HG02840 (cell line): Measurements from ENCODE around the gene C6orf47.

Source experiments
- ATAC-seq: cut with Tn5 transposase; IDR thresholded peaks from one replicate; pipeline ENCODE4 v1.9.1; 2021; ENCODE audit warnings: mild to moderate bottlenecking, moderate library complexity, moderate number of reproducible peaks; ENCODE audit not compliant: unreplicated experiment, low FRiP score

The C6orf47 gene

DNA sequence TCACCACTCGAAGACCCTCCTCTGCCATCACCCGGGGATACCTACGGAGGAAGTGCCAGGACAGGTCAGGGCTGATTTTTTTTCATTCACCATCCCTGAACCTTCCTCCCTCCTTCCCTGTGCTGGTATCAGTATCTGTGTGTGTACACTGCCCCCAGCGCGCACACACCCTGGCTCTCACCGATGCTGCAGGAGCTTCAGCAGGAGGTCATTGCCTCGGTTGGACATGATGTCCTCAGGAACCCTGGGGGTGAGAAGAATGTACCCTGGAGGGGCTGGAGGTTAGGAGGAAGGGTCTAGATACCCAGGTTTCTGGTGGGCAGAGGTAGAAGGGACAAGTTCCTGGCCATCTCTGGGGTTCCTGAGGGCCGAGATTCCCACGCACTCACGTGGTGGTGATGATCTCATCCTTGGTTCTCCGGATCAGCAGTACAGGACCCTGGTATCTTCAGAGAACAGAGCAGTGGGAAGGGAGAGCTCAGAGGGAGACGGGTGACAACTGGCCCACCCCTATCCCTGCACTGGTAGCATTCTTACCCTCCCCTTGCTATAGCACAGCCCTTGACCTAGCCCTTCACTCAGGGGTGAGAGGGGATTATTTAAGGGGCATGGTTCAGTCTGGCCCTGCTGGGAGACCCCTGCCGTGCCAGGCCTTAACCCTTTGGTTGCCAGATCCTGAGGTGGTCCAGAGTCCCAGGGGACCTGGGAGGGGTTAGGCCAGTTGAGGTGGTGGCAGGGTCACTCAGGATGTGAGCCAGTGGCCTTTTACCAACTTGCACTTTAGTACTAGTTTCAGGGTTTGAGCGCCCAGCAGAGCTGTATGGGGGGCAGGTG is 27.5 kb upstream of the C6orf47 start:
- no peak for ATAC-seq

DNA sequence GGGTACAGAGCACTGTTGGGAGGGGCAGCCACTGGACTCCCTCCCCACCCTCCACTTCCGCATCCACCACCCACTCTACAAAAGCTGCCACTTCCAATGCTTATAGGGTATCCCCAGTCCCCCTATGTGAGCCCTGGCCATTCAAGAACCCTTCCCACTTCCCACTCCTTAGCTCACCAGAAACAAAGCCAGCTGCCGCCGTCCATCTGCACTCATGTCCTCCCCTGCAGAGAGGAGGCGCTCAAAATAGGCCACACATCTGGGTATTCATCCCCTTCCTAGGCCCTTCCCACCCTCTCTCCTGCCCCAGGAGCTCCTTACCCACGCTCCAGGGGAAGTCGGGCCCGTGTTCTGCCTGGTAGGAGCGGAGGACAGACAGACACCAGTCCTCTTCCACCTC is 26.7 kb upstream of the C6orf47 start:
- ATAC-seq, result no peak

DNA sequence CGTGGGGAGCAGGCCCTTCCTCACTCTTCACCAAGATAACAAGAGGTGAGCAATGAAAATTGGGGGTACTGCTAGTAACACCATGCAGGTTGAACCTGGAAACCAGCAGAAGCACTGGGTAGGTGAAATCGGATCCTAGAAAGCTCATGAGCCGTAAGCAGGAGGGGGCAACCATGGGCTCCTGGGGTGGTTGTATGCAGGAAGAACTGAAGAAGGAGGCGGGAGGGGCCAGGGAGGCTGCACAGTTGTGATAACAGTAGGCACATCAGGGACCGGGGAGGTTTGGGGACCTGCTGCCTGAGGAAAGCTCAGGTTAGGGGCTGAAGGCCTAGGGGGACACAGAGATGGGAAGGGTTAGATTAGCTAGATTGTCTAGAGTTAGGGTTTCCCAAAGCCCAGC is 25.9 kb upstream of the C6orf47 start:
- no peak for ATAC-seq

DNA sequence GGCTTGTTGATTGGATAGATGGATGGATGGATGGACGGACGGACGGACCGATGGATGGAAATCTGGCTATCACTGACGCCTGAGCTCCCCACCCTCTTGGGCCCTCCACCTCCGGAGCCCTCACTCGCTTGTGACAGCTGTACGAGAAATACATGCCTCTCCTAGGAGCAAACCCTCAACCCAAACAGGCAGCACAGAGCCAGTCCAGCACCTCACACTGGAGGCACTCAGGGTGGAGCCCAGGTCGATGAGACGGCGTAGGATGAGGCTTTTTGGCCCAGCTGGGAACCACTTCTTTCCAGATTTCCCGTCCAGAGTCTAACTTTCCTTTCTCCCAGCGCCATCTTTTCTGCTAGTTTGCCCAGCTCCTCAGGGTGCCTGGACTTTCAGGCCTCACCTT is 23.0 kb upstream of the C6orf47 start:
- no peak for ATAC-seq

DNA sequence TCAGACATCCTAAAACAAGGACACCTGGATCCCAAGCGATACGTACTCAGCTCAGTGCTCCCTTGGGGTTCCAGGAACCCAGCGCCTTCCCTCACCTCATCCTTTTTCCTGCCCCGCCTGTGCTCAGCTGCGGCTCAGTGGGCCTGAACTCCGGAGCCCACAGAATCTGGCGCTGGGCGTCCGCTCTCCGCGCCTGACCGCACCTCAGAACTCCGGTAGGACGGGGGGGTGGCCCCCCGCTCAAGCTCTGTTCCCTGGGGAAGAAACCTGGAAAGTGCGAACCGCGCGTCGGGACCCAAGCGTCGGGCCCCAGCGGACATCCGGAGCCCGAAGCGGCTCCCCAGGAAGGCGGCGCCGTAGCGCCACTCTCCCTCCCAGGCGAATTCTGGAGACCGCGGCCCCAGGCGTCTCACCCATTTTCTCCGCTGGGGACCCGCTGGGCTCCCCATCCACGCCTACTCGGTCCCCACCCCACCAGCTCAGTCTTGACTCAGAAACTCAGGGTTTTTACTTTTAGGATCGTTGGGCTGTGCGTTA is 20.6 kb upstream of the C6orf47 start:
- ATAC-seq, result no peak

DNA sequence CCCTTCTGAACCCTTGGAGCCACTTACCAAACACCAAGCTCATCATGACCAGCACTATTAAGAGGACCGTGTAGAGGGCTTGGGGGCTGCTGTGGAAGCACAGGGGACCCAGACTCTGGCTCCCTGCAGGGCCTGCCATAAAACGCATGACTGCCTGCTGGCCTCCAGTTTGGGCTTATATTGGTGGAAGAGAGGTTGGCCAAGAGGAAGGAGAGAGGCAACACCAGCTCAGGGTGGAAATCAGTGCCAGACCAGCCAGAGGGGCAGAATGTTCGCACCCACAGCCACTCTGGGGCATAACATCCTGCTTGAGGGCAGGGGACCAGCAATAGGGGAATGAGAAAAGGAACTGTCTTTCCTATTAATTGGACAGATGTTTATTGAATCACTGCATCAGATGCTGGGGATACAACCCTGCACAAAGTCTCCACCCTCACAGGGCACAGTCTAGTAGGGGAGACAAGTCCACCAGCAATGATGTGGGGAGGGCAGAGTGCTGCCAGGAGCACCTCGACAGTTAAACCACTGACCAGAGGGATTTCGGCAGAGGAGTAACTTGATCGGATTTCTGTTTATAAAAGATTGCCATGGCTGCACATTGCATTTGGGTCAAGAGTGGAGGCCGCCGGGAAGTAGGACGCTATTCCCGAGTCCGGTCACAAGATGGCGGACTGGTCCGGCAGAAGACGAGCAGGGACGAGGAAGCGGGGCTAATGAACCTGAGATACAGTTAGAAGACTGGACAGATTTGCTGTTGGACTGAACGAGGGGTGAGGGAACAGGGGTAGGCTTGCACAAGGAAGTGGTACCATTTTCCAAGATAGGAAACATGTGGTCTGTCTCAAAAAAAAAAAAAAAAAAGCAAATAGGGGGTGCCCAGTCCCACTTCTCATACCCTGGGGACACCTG is 19.9 kb upstream of the C6orf47 start, which contains the start of gene LY6G5C:
Gene LY6G5C (minus strand): TSS at position 842 of the 909 bp plus-strand sequence. CDS start 694 bp downstream, at position 148.
- ATAC-seq, result no peak

DNA sequence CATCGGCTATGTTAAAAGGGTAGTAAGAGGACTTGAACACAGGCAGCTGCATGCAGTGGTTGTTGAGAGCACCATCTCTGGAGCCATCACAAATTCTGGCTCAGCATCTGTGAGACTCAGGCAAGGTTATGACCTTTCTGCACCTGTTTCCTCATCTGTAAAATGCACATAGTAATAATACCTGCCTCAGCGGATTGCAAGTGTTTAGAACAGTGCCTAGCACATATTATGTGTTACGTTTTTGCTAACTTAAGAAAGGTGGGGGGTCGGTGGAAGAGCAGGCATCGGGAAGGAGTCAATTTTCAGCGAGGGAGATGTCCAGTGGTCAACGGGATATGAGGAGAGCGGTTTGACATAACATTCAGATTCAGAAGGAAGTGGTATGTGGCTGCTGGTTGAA is 17.4 kb upstream of the C6orf47 start:
- ATAC-seq, result no peak

DNA sequence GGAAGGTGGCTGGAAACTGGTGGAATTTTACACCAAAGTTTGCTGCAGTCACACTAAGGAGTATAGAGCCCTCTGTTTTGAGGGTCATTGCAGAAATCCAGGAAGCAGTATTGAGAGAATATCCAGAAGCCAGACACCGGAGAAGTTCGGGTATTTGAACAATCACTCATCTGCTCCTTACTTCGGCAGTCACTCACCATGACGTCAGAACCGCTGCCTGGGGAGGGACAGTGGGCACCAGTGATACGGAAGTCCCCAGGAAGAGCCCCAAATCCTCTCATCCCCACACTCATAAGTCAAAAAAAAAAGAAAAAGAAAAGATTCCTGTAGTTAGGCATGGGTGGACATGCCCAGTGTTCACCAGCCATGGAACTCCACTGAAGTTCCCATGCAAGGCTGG is 16.3 kb upstream of the C6orf47 start:
- ATAC-seq, result no peak

DNA sequence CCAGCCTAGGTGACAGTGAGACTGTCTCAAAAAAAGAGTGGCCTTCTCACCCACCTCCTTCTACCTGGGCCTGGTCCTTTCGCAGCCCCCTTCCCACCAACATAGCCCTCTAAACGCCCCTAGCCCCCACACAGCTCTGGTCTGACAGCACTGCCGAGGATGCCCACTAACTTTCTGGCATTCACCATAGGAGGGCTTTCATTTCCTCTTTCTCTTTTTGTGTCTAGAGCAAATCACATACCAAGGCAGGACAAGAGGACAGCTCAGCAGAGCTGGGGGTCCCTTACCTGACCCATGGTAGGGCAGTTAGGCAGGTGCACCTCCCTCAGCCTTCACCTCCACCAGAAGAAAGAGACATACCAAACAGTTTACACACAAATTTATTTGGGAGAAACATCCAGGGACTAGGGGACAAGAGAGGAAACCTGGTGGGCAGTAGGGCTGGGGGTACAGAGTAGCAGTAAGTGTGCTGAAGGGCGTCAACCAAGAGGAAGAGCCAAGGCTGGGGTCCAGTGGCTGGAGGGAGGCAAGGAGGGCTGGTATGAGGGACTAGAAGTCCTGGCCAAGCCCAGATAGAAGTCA is 15.8 kb upstream of the C6orf47 start:
- ATAC-seq, result no peak

DNA sequence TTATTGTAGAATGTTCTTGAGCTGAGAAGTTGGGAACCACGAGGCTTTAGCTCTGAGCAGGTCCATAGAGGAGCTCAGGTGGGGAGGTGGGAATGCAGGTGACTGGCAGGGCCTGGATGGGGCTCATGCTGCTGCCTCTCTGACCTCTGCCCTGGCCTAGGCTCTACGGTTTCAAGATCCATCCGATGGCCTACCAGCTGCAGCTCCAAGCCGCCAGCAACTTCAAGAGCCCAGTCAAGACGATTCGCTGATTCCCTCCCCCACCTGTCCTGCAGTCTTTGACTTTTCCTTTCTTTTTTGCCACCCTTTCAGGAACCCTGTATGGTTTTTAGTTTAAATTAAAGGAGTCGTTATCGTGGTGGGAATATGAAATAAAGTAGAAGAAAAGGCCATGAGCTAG is 9.1 kb upstream of the C6orf47 start, which contains the start of gene LY6G5B:
Gene LY6G5B (plus strand): TSS at position 301 of the 400 bp plus-strand sequence. CDS start 975 bp downstream, outside the sequence.
- ATAC-seq, result no peak

DNA sequence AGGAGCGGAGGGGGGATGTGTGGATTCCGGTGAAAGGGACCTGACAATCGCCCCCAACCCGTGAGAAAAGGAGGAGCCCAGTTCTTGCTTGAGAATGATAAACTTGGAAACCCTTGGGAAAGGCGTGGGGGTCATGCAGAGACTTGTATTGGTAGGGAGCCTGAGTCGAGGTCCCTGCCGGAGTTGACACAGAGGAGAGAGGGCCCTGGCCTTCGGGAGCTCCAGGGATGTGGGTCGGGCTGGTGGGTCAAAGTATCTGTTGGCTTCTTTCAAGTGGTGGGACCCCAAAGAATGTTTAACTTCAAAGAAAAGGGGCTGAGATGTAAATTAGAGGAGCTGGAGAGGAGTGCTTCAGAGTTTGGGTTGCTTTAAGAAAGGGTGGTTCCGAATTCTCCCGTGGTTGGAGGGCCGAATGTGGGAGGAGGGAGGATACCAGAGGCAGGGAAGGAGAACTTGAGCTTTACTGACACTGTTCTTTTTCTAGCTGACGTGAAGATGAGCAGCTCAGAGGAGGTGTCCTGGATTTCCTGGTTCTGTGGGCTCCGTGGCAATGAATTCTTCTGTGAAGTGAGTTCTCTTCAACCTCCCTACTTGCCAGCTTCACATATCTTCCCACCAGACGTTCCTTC is 5.9 kb upstream of the C6orf47 start:
- ATAC-seq, result no peak

DNA sequence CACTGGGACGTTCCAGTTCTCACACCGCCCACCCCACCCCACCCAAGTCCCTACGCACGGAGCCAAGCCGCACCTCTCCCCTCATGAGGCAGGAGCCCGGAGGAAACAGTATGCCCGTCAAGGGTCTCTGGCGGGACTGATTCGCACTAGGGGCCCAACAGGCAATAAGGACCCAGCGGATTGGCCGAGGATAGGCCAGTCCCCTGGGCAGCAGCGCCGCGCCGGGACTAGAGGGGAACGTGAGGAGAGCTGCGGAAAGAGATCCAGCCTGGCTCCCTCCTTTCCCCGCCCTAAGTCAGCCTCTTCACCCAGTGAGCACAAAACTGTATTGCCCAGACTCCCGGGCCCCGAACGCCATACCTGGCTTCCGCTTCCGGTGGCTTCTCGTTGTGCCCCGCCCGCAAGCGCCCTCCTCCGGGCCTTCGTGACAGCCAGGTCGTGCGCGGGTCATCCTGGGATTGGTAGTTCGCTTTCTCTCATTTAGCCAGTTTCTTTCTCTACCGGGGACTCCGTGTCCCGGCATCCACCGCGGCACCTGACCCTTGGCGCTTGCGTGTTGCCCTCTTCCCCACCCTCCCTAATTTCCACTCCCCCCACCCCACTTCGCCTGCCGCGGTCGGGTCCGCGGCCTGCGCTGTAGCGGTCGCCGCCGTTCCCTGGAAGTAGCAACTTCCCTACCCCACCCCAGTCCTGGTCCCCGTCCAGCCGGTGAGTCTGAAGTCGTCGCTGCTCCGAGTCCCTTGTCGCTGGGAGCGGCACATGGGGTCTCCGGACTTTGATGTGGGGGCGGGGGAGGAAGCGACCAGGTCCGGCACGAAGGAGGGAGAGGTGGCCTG is 5.1 kb upstream of the C6orf47 start, which contains the start of gene CSNK2B:
Gene CSNK2B (plus strand): TSS at position 580 of the 836 bp plus-strand sequence. CDS start 752 bp downstream, outside the sequence.
- peak; percentile 79 for ATAC-seq

DNA sequence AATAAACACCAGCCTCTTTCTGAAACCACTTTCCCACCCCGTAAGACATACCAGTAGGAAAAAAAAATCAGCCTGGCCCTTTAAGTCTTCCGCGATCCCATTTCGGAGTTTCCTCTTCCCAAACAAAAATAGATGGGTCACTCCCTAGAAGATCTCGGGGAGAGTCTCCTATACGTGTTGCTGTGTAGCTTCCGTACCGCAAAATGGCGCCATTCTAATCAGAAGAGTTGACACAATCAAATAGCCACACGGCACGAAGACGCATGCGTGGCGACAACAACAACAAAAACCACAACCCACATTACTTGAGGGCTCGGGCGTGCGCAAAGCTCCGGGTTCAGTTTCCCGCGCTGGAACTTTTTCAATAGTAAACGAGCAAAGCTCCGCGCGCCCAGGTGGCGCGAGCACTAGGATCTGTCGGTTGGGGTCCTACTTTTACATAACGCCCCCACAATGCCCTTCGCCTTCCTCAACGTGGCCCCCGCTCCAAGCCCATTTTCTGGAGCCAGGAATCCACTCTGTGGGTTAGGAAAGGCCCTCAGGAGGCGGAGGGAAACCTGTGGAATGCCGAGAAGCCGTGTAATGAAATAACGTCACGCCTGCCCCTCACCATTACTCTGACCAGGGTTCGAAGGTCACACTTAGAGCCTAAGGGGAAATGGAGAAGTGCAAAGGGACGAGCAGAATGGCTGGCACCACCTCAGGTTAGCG is 4.4 kb upstream of the C6orf47 start, which contains the start of gene GPANK1:
Gene GPANK1 (minus strand): TSS at position 208 of the 711 bp plus-strand sequence. CDS start 519 bp downstream, outside the sequence.
- no peak for ATAC-seq

DNA sequence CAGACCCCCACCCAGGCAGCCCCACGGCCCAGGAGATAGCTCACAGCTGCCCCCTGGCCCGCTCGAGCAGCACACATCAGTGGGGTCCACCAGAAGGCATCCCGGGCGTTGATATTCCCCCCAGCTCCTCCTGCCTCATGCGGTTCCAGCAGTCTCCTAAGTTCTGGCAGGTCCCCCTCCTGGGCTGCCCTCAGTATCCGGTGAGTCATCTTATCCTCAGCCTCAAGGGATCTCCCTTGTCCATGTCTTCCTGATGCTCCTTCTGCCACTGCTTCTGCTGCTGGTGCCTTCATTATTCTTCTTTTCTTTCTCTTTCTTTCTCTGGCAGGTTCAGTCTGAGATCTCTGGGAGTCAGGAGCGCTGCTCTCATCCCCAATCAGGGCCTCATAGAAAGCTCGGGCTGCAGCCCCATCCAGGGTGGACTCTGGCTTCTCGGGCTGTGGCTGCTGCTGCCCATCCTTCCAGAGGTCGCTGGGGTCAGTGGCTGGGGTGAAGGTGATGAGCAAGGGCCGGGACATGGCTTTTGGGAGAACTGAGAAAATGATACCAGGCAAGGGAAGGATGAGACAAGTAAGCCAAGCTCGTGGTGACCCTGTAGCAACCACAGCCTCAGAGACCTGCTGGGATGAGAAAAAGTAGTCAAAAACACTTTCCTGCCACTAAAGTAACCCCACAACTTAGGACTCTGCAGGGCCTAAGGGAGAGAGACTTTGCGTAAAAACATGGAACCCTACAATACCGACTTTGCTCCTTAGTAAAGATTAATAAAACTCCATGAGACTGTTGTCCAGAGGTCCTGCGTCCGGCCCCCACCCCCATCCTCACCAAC is 3.6 kb upstream of the C6orf47 start:
- ATAC-seq, result no peak

DNA sequence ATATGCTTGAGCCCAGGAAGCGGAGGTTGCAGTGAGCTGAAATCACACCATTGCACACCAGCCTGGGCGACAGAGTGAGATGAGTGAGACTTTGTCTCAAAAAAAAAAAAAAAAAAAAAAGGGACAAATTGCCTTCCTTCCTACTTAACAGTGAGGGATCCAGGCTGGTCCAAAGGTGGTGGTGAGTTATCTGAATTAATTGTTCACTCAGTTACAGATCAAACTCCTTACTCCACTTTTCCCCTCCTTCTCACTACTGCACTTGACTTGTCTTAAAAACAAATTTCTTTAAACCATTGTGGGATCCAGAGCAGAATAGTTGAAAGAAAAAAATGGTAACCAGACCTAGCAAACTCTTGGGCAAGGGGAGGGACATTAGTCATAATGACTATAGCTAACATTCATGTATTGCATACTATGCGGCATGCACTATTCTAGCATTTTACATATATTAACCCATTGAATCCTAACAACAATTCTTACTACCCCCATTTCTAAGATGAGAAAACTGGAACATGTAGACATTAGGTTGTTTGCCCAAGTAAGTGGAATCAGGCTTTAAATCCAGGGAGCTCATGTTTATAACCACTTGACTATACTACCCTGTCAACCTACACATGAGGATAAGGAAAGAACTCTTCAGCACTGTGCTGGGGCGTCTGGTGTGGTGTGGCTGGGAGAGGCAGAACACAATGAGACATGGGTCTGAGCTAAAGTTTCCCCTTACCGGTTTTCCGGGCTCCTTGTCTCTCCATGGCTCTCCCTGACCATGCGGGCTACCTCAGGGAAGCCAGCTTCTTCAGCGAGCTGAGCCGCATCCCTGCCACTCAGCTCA is 2.8 kb upstream of the C6orf47 start:
- no peak for ATAC-seq

DNA sequence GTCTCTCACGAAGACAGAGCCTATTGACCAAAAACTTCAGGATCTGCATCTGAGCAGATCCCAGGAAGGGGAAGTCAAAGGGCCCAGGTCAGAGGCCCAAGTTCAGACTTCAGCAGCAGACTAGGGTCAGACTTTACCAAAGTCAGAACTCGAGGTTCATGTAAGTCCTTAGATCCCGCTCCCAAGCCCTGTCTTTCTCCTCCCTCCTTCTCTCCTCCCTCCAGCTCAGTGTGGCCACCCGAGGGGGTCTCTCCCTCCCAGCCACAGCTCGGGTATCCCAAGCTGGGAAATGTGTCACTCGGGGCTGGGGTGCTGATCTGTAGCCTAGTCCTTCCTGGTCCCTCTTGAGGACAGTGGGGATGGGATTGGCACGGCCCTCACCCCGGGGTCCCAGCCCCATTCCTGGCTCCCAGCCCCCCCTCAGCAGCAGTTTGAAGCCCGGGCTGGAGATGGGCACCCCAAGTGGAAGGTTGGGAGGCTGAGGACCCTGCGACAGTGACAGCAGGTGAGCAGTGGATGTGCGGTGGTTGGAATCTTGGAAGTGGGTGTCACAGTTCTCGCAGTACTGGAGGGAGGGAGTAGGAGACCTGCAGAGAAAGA is 1.6 kb upstream of the C6orf47 start:
- no peak for ATAC-seq
